Ascending aorta (tissue), 2 donors: ENCODE data around the gene OTOP2. TPM values are rescaled to one million over a fixed set of nuclear protein-coding genes. Genes with fewer than 3 reads are reported as not detected.
A peak's percentile ranks its signal among the peaks of the same experiment; 100 is the strongest.

ENCODE experiments used
- DNase-seq, 2 donors: peaks; one replicate each; pipeline ENCODE4 v3.0.0-alpha.2; 2019; ENCODE audit warnings: low spot score in 2 of 2
- H3K27ac ChIP-seq, 2 donors: fragments of 200-600 bp; sonication (generic); one replicate each; pipeline ENCODE4 v1.5.1; 2016 to 2017; ENCODE audit warnings: mild to moderate bottlenecking in 1 of 2
- H3K27me3 ChIP-seq: fragments of 200-600 bp; sonication (generic); one replicate; pipeline ENCODE4 v1.5.1; 2017
- H3K36me3 ChIP-seq, 2 donors: fragments of 200-600 bp; sonication (generic); one replicate each; pipeline ENCODE4 v1.5.1; 2016
- H3K4me1 ChIP-seq, 2 donors: fragments of 200-600 bp; sonication (generic); one replicate each; pipeline ENCODE4 v1.5.1; 2016 to 2017; ENCODE audit warnings: mild to moderate bottlenecking in 1 of 2
- H3K4me3 ChIP-seq, 2 donors: fragments of 200-600 bp; sonication (generic); one replicate each; pipeline ENCODE4 v1.5.1; 2016 to 2017; ENCODE audit warnings: mild to moderate bottlenecking in 1 of 2
- H3K9me3 ChIP-seq, 2 donors: fragments of 200-600 bp; sonication (generic); one replicate each; pipeline ENCODE4 v1.5.1; 2016
- intact Hi-C: fragments of 100-400 bp; cut with DNase I; formaldehyde crosslinking; loops from one replicate; pipeline ENCODE4 v1.15.1; 2023
- total RNA-seq: library from RNA; depleted of rRNA; stranded (reverse); fragments of >200 nt; gene quantifications from one replicate; pipeline ENCODE4 v1.1.0, GENCODE V29; 2016
- TF ChIP-seq, protein P1 (sequence below), 3 experiments: fragments of 200-600 bp in 2 of 3; fragments of 450-650 bp in 1 of 3; sonication (generic) in 2 of 3; IDR thresholded peaks; one replicate each; pipeline ENCODE4 v1.5.1; 2016 to 2019; ENCODE audit warnings: antibody characterized with exemption in 3 of 3, mild to moderate bottlenecking in 1 of 3, moderate library complexity in 1 of 3

OTOP2 gene
- total RNA-seq, 1 donor from 2014 or later, result not detected

DNA sequence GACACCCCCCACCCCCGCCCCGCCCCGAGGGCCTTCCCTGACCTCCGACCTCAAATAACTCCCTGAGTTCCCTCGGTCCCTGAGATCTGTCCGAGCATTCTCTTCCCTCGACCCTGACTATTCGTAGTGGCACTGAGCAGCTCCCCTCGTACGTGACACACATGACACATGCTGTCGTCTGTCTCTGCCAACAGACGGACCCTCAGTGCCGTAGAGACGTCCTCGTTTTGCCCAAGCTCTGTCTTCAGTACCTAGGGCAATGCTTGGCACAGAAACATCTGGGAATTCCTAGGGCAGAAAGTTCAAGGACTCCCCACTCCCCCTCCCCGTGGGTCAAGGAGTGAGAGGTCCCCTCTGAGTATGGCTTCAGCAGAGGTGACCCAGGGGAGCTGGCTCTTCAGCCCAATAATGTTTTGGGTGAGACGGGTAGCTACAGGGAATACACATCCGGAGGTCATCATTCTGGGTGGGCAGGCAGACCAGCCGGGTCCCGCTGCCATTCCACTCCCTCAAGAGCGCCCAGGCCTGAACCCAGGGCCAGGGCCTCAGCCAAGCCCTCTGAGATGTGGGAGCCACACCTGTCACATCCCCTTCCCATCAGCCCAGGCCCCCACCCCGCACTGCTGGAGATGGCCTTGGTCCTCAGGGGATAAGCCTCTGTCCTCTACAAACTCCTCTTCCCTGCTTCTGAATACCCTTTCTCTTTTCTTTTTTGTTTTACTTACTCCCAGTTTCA lies 30.0 kb upstream of the OTOP2 start:
- TF ChIP-seq, protein P1, sequence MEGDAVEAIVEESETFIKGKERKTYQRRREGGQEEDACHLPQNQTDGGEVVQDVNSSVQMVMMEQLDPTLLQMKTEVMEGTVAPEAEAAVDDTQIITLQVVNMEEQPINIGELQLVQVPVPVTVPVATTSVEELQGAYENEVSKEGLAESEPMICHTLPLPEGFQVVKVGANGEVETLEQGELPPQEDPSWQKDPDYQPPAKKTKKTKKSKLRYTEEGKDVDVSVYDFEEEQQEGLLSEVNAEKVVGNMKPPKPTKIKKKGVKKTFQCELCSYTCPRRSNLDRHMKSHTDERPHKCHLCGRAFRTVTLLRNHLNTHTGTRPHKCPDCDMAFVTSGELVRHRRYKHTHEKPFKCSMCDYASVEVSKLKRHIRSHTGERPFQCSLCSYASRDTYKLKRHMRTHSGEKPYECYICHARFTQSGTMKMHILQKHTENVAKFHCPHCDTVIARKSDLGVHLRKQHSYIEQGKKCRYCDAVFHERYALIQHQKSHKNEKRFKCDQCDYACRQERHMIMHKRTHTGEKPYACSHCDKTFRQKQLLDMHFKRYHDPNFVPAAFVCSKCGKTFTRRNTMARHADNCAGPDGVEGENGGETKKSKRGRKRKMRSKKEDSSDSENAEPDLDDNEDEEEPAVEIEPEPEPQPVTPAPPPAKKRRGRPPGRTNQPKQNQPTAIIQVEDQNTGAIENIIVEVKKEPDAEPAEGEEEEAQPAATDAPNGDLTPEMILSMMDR (IDR thresholded peaks at IDR 0.05), result no peak
- Histone ChIP-seq H3K27me3 (peaks cover 12% of the 10 kb centered on the region), H3K27ac (no peak overlapping the region), H3K4me1 (peaks cover 0 to 7% of the 10 kb centered on the region in 2 donors), H3K36me3 (no peaks in the 10 kb centered on the region), H3K4me3 (peak overlapping the region; percentile 48 to 54), H3K9me3 (no peaks in the 10 kb centered on the region)
- DNase-seq, result no peak
- intact Hi-C loops, result no loop called here

DNA sequence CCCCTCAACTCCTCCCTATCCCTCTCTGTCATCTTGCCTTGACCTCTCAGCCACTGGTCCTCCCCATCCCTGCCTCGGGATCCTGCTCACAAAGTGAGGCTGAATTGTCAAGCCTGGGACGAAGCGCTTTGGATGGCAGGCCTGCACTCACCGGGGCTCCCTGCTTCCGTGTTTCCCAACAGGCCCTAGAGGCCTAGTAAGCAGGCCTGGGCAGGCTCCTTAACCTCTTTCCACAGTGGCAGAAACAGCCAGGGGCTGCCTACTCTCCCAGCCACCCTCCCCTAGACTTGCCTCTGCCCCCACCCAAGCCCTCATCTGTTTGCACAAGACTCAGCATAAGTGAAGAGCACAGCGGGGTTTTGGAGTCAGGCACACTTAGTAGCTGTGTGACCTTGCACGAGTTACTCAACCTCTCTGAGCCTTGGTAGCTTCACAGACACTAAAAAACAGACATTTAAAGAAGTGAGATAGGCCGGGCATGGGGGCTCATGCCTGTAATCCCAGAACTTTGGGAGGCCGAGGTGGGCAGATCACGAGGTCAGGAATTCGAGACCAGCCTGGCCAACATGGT lies 25.6 kb upstream of the OTOP2 start:
- Histone ChIP-seq H3K36me3 (no peaks in the 10 kb centered on the region), H3K27ac (no peak overlapping the region), H3K27me3 (peaks cover 6% of the 10 kb centered on the region), H3K4me1 (peaks cover 0 to 2% of the 10 kb centered on the region in 2 donors), H3K9me3 (no peaks in the 10 kb centered on the region), H3K4me3 (no peak overlapping the region)
- DNase-seq, result no peak
- TF ChIP-seq, protein P1 (IDR thresholded peaks at IDR 0.05), result no peak
- intact Hi-C loops, result no loop called here

DNA sequence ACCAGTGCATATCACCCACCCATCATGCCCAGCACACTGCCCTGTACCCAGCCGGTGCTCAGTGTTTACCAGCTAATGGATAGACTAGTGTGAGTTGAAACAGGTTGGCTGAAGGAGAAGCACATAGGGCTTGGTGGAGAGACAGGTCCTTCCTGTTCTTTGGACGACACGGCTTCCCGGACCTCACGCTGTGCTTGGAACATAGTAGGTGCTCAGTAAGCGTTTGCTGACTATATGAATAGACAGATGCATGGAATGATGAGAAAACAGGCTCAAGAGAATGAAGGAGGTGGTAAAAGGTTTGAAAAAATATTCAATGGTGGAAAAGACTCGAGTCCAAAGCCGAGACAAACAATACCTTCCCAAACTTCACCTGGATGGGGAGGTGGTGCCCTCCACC lies 23.9 kb upstream of the OTOP2 start:
- DNase-seq, result no peak
- H3K27me3 ChIP-seq, result no peaks in the 10 kb centered on the region
- no peaks in the 10 kb centered on the region for H3K4me1 ChIP-seq
- no peak overlapping the region for H3K27ac ChIP-seq
- H3K4me3 ChIP-seq, result no peak overlapping the region
- intact Hi-C loops, result no loop called here
- no peaks in the 10 kb centered on the region for H3K9me3 ChIP-seq
- no peaks in the 10 kb centered on the region for H3K36me3 ChIP-seq
- TF ChIP-seq, protein P1 (IDR thresholded peaks at IDR 0.05), result no peak

DNA sequence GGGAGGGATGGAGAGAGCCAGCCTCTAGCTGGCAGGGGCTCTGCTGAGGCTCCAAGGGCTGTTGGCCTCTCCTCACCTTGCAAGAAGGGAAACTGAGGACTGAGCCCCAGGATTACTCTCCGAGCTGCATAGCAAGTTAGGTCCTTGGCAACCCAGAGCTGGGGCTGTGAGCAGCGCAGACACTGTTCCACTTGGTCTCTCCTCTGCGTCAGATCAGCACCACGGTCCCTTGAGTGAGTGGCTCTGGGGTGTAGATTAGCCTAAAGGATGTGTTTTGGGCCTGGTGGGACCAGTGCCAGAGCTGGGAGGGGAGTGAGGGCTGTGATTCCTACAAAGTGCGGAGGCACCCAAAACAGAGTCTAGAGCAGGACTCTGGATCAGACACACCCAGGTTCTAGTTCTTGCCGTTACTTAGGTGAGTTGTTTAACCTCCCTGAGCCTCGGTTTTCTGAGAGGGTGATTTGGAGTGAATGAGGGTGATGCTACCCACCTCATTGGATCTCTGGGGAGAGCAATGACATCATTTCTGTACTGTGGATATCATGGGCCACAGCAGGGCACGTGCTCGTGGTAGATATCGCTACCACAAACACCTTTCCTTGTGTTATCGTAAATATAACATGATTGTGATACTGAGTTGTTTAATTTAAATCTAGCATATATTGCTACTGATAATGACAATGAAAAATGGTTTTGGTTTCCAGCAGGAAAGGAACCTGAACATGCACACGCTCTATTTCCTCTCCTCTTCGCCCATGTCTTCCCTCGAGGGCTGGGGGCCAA lies 22.5 kb upstream of the OTOP2 start:
- TF ChIP-seq, protein P1 (IDR thresholded peaks at IDR 0.05), result no peak
- H3K4me1 ChIP-seq, result no peaks in the 10 kb centered on the region
- H3K4me3 ChIP-seq, result no peak overlapping the region
- H3K27ac ChIP-seq, result no peak overlapping the region
- no peaks in the 10 kb centered on the region for H3K36me3 ChIP-seq
- no peaks in the 10 kb centered on the region for H3K27me3 ChIP-seq
- DNase-seq, result no peak
- no peaks in the 10 kb centered on the region for H3K9me3 ChIP-seq
- intact Hi-C loops, result no loop called here

DNA sequence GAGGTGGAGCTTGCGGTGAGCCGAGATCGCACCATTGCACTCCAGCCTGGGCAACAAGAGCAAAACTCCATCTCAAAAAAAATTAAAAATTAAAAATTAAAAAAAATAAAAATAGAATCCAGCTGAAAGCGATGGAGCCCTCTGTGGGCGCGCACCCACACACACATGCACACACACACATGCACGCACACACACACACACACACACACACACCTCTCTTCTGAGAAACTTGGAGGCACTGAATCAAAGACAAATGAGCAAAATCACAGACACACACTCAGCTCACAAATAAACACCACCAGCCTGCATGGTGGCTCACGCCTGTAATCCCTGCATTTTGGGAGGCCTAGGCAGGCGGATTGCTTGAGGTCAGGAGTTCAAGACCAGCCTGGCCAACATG lies 21.0 kb upstream of the OTOP2 start:
- intact Hi-C loops, result no loop called here
- TF ChIP-seq, protein P1 (IDR thresholded peaks at IDR 0.05), result no peak

More for the DNA sequence above, 21.0 kb upstream of the OTOP2 start:
- Histone ChIP-seq H3K4me1 (no peaks in the 10 kb centered on the region), H3K27ac (no peak overlapping the region), H3K27me3 (no peaks in the 10 kb centered on the region), H3K9me3 (no peaks in the 10 kb centered on the region), H3K4me3 (no peak overlapping the region), H3K36me3 (no peaks in the 10 kb centered on the region)
- no peak for DNase-seq
